ENCODE measurements around the gene SLN.
"Not testable (repeated sequence)": the region's sequence is repeated elsewhere in the genome, so short reads cannot be mapped to it uniquely, and the experiment has no call there.

- TF ChIP-seq, protein P1, sequence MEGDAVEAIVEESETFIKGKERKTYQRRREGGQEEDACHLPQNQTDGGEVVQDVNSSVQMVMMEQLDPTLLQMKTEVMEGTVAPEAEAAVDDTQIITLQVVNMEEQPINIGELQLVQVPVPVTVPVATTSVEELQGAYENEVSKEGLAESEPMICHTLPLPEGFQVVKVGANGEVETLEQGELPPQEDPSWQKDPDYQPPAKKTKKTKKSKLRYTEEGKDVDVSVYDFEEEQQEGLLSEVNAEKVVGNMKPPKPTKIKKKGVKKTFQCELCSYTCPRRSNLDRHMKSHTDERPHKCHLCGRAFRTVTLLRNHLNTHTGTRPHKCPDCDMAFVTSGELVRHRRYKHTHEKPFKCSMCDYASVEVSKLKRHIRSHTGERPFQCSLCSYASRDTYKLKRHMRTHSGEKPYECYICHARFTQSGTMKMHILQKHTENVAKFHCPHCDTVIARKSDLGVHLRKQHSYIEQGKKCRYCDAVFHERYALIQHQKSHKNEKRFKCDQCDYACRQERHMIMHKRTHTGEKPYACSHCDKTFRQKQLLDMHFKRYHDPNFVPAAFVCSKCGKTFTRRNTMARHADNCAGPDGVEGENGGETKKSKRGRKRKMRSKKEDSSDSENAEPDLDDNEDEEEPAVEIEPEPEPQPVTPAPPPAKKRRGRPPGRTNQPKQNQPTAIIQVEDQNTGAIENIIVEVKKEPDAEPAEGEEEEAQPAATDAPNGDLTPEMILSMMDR (IDR thresholded peaks at IDR 0.05), result not testable (repeated sequence)
- not testable (repeated sequence) for TF ChIP-seq POLR2A (IDR thresholded peaks at IDR 0.05)
Measured at GRCh38 chr11:107758719-107759355, 47.0 kb upstream of the SLN start.
